H9 (cell line): ENCODE measurements around the gene CENPO. TPM values are rescaled to one million over a fixed set of nuclear protein-coding genes. Genes with fewer than 3 reads are reported as not detected.

Experiments used
- DNase-seq: peaks from one replicate; pipeline ENCODE4 v3.0.0-alpha.2; 2017
- H2AFZ ChIP-seq: one replicate; pipeline ENCODE4 v1.6.1; 2013; ENCODE audit warnings: mild to moderate bottlenecking, low read length, control low read depth, moderate library complexity
- H2AK5ac ChIP-seq: 2 replicates; pipeline ENCODE4 v1.6.1; 2013; ENCODE audit warnings: low read length, control low read depth, mixed read lengths; ENCODE audit not compliant: insufficient read length
- H2BK120ac ChIP-seq: one replicate; pipeline ENCODE4 v1.6.1; 2013; ENCODE audit warnings: low read depth, mild to moderate bottlenecking, low read length, control low read depth, inconsistent platforms; ENCODE audit not compliant: poor library complexity, severe bottlenecking
- H2BK12ac ChIP-seq: 2 replicates; pipeline ENCODE4 v1.6.1; 2013; ENCODE audit warnings: low read length, control low read depth, mixed read lengths, low read depth; ENCODE audit not compliant: insufficient read length
- H2BK15ac ChIP-seq: 2 replicates; pipeline ENCODE4 v1.6.1; 2013; ENCODE audit warnings: low read depth, low read length, control low read depth
- H2BK20ac ChIP-seq: one replicate; pipeline ENCODE4 v1.6.1; 2013; ENCODE audit warnings: low read depth, mild to moderate bottlenecking, low read length, control low read depth, inconsistent platforms; ENCODE audit not compliant: poor library complexity, severe bottlenecking
- H2BK5ac ChIP-seq: 2 replicates; pipeline ENCODE4 v1.6.1; 2013; ENCODE audit warnings: low read length, control low read depth, mixed read lengths; ENCODE audit not compliant: insufficient read length
- H3K14ac ChIP-seq: 2 replicates; pipeline ENCODE4 v1.6.1; 2013; ENCODE audit warnings: low read length, control low read depth; ENCODE audit not compliant: insufficient read depth
- H3K18ac ChIP-seq: 2 replicates; pipeline ENCODE4 v1.6.1; 2013; ENCODE audit warnings: low read depth, mild to moderate bottlenecking, mixed read lengths, low read length, control low read depth; ENCODE audit not compliant: insufficient read length
- H3K23ac ChIP-seq: 2 replicates; pipeline ENCODE4 v1.6.1; 2013; ENCODE audit warnings: low read length, control low read depth, mixed read lengths, low read depth; ENCODE audit not compliant: insufficient read length
- H3K23me2 ChIP-seq: 2 replicates; pipeline ENCODE4 v1.6.1; 2013; ENCODE audit warnings: low read depth, mild to moderate bottlenecking, mixed read lengths, low read length, control low read depth; ENCODE audit not compliant: insufficient read length, poor library complexity, severe bottlenecking
- H3K27ac ChIP-seq: 2 replicates; pipeline ENCODE4 v1.5.1; 2013; ENCODE audit warnings: low read length, control low read depth, mixed read lengths, low read depth; ENCODE audit not compliant: insufficient read length
- H3K27me3 ChIP-seq: 2 replicates; pipeline ENCODE4 v1.6.1; 2013; ENCODE audit warnings: low read length, control low read depth, inconsistent platforms; ENCODE audit not compliant: insufficient read depth
- H3K4ac ChIP-seq: 2 replicates; pipeline ENCODE4 v1.6.1; 2013; ENCODE audit warnings: low read depth, mild to moderate bottlenecking, control low read depth, inconsistent platforms, low read length, moderate library complexity
- H3K4me1 ChIP-seq: 2 replicates; pipeline ENCODE4 v1.6.1; 2013; ENCODE audit warnings: low read length, control low read depth, inconsistent platforms; ENCODE audit not compliant: insufficient read depth
- H3K4me2 ChIP-seq: 2 replicates; pipeline ENCODE4 v1.6.1; 2013; ENCODE audit warnings: low read length, control low read depth, mixed read lengths; ENCODE audit not compliant: insufficient read length, insufficient read depth
- H3K56ac ChIP-seq: 2 replicates; pipeline ENCODE4 v1.6.1; 2013; ENCODE audit warnings: low read depth, mild to moderate bottlenecking, mixed read lengths, low read length, control low read depth; ENCODE audit not compliant: insufficient read length
- H3K79me1 ChIP-seq: 2 replicates; pipeline ENCODE4 v1.6.1; 2013; ENCODE audit warnings: low read depth, mild to moderate bottlenecking, moderate library complexity, low read length, control low read depth, inconsistent platforms; ENCODE audit not compliant: insufficient read depth, poor library complexity, severe bottlenecking
- H3K79me2 ChIP-seq: 2 replicates; pipeline ENCODE4 v1.6.1; 2013; ENCODE audit warnings: low read length, control low read depth, inconsistent platforms; ENCODE audit not compliant: insufficient read depth
- H3K9ac ChIP-seq: 2 replicates; pipeline ENCODE4 v1.6.1; 2013; ENCODE audit warnings: low read length, control low read depth, mixed read lengths; ENCODE audit not compliant: insufficient read length; ENCODE audit errors: extremely low read depth
- H3K9me3 ChIP-seq: one replicate; pipeline ENCODE4 v1.6.1; 2013; ENCODE audit warnings: low read depth, low read length, inconsistent platforms; ENCODE audit not compliant: control insufficient read depth
- H3T11ph ChIP-seq: one replicate; pipeline ENCODE4 v1.6.1; 2013; ENCODE audit warnings: mild to moderate bottlenecking, low read length, control low read depth, inconsistent platforms
- H4K20me1 ChIP-seq: one replicate; pipeline ENCODE4 v1.6.1; 2013; ENCODE audit not compliant: control insufficient read depth, insufficient read length, insufficient read depth
- H4K5ac ChIP-seq: 2 replicates; pipeline ENCODE4 v1.6.1; 2013; ENCODE audit warnings: low read depth, mild to moderate bottlenecking, mixed read lengths, low read length, control low read depth; ENCODE audit not compliant: insufficient read length
- H4K8ac ChIP-seq: replicated peaks from 2 replicates; pipeline ENCODE4 v1.6.1; 2013; ENCODE audit warnings: low read length, control low read depth, mixed read lengths, low read depth; ENCODE audit not compliant: insufficient read length
- H4K91ac ChIP-seq: 2 replicates; pipeline ENCODE4 v1.6.1; 2013; ENCODE audit warnings: low read depth, mild to moderate bottlenecking, moderate library complexity, mixed read lengths, low read length, control low read depth; ENCODE audit not compliant: insufficient read length
- H3K27ac Mint-ChIP-seq, 3 experiments: 2 replicates in 2 of 3; 3 replicates in 1 of 3; pipeline ENCODE4 v1.8.0; 2020 to 2021; ENCODE audit warnings: mixed read lengths in 3 of 3, mild to moderate bottlenecking in 1 of 3, moderate library complexity in 1 of 3
- H3K27me3 Mint-ChIP-seq: 2 replicates; pipeline ENCODE4 v1.8.0; 2021; ENCODE audit warnings: low read depth, mild to moderate bottlenecking, moderate library complexity, mixed read lengths
- H3K36me3 Mint-ChIP-seq, 3 experiments: 2 replicates in 2 of 3; 3 replicates in 1 of 3; pipeline ENCODE4 v1.8.0; 2020 to 2021; ENCODE audit warnings: low read depth in 3 of 3, mixed read lengths in 3 of 3; ENCODE audit not compliant: insufficient read depth in 1 of 3
- H3K4me1 Mint-ChIP-seq, 2 experiments: 2 replicates each; pipeline ENCODE4 v1.8.0; 2020; ENCODE audit warnings: mixed read lengths in 2 of 2
- H3K4me3 Mint-ChIP-seq, 2 experiments: 2 replicates in 1 of 2; 3 replicates in 1 of 2; pipeline ENCODE4 v1.8.0; 2020 to 2021; ENCODE audit warnings: mild to moderate bottlenecking in 2 of 2, mixed read lengths in 2 of 2, moderate library complexity in 1 of 2
- H3K9me3 Mint-ChIP-seq, 2 experiments: 2 replicates in 1 of 2; 3 replicates in 1 of 2; pipeline ENCODE4 v1.8.0; 2020; ENCODE audit warnings: mild to moderate bottlenecking in 2 of 2, mixed read lengths in 2 of 2, moderate library complexity in 1 of 2
- CTCF ChIP-seq: fragments of 200-600 bp; sonication (generic); conservative IDR thresholded peaks from 3 replicates; pipeline ENCODE4 v1.8.0; 2021; ENCODE audit warnings: antibody characterized with exemption, mild to moderate bottlenecking
- WGBS: extraction: QIAGEN DNeasy Blood & Tissue Kit; methylation state at CpG from one replicate; pipeline ENCODE4 v1.1.7; 2013; ENCODE audit warnings: missing lambda C conversion rate, low lambda C conversion rate, mixed read lengths; ENCODE audit not compliant: insufficient read length; ENCODE audit errors: extremely low coverage; 5-methylcytosine and 5-hydroxymethylcytosine counted together
- total RNA-seq: library from RNA; stranded (reverse); gene quantifications from 2 replicates; pipeline ENCODE4 v1.2.1, GENCODE V29; 2021

The CENPO gene
- total RNA-seq, 1 experiment from 2014 or later: 49.5 TPM

GRCh38 chr2:24842081-24843050, 49.1 kb downstream of the CENPO start:
- H3K79me1 ChIP-seq: no peaks in the 10 kb centered on the region
- H2AK5ac ChIP-seq: no peak overlapping the region
- Mint-ChIP-seq H3K27me3 (no peaks in the 10 kb centered on the region; the same call in 1 of the 2 replicates), H3K4me3 (no peak overlapping the region), H3K9me3 (peaks cover 12 to 13% of the 10 kb centered on the region in 2 experiments), H3K4me1 (peaks cover 7 to 9% of the 10 kb centered on the region in 2 experiments; a peak in 3 of 4 replicates), H3K27ac (peak overlapping the region in 2 of 3 experiments; percentile 63 to 71; a peak in 2 of 7 replicates), H3K36me3 (peaks cover 26 to 36% (median 33%) of the 10 kb centered on the region in 3 experiments)
- no peak overlapping the region for H2AFZ ChIP-seq
- H2BK12ac ChIP-seq: no peak overlapping the region
- no peak overlapping the region for H3K23ac ChIP-seq
- no CpG with 5 or more reads among the region's 39 CpGs for WGBS
- no peaks in the 10 kb centered on the region for H3K4me1 ChIP-seq
- no peak overlapping the region for H3K18ac ChIP-seq
- no peak overlapping the region for H4K91ac ChIP-seq
- H4K20me1 ChIP-seq: no peaks in the 10 kb centered on the region
- H3K56ac ChIP-seq: no peak overlapping the region
- H3K4ac ChIP-seq: no peak overlapping the region
- H2BK20ac ChIP-seq: no peak overlapping the region
- no peak overlapping the region for H3K4me2 ChIP-seq
- TF ChIP-seq CTCF: no peak
- no peak overlapping the region for H3K27ac ChIP-seq
- H2BK120ac ChIP-seq: no peak overlapping the region
- no peaks in the 10 kb centered on the region for H3K27me3 ChIP-seq
- no peak overlapping the region for H4K5ac ChIP-seq
- no peaks in the 10 kb centered on the region for H3K79me2 ChIP-seq
- H2BK15ac ChIP-seq: no peak overlapping the region
- no peak overlapping the region for H3K9ac ChIP-seq
- no peak overlapping the region for H3T11ph ChIP-seq
- H3K23me2 ChIP-seq: no peaks in the 10 kb centered on the region
- no peaks in the 10 kb centered on the region for H3K9me3 ChIP-seq
- no peak for DNase-seq
- H2BK5ac ChIP-seq: no peak overlapping the region
- no peak overlapping the region for H4K8ac ChIP-seq
- H3K14ac ChIP-seq: no peak overlapping the region
